Measurements from ENCODE around the gene CCNYL1.
A peak's percentile ranks its signal among the peaks of the same experiment; 100 is the strongest.

Gene CCNYL1

GRCh38 chr2:207782238-207783030 lies 71.0 kb downstream of the CCNYL1 start:
- TF ChIP-seq ZNF8 (CRISPR knock-in tag; IDR thresholded peaks at IDR 0.05): no peak
- no peak for TF ChIP-seq GLIS3 (CRISPR knock-in tag; IDR thresholded peaks at IDR 0.05)
- no peak for TF ChIP-seq TOX (CRISPR knock-in tag; IDR thresholded peaks at IDR 0.05; ENCODE audit: borderline replicate concordance)
- peak; percentile 43; the same call in 1 of the 2 replicates for TF ChIP-seq ISL1 (CRISPR knock-in tag; IDR thresholded peaks at IDR 0.05)
- no peak for TF ChIP-seq BACH2 (CRISPR knock-in tag; IDR thresholded peaks at IDR 0.05; ENCODE audit: borderline replicate concordance)
- ATAC-seq: no peak; the same call in 2 of the 3 replicates

- ATAC-seq: no peak
- TF ChIP-seq, protein P1, sequence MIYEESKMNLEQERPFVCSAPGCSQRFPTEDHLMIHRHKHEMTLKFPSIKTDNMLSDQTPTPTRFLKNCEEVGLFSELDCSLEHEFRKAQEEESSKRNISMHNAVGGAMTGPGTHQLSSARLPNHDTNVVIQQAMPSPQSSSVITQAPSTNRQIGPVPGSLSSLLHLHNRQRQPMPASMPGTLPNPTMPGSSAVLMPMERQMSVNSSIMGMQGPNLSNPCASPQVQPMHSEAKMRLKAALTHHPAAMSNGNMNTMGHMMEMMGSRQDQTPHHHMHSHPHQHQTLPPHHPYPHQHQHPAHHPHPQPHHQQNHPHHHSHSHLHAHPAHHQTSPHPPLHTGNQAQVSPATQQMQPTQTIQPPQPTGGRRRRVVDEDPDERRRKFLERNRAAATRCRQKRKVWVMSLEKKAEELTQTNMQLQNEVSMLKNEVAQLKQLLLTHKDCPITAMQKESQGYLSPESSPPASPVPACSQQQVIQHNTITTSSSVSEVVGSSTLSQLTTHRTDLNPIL (CRISPR knock-in tag; IDR thresholded peaks at IDR 0.05; ENCODE audit: low read depth): no peak
Observed at GRCh38 chr2:207783514-207783913, 72.1 kb downstream of the CCNYL1 start.

DNA sequence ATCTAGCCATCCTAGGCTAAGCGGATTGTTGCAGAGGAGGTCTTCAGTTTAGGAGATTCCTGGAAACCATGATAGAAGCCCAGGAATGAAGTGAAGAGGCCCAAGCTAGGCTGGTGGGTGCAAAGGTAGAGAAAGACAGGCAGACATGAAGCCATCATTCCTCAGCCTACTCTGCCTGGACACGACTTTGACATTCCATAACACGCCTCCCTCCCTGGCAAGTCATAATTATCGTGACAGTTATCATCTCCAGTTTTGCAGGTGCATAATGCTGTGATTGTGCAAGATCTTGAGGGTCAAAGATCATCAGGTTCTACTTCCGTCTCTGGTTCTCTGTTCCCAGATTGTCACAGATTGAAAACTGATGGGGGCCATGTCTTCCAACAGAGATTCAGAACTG lies 73.5 kb downstream of the CCNYL1 start:
- TF ChIP-seq ZNF565 (CRISPR knock-in tag; conservative IDR thresholded peaks at IDR 0.05; ENCODE audit: low read depth): no peak
- TF ChIP-seq TOX (CRISPR knock-in tag; IDR thresholded peaks at IDR 0.05; ENCODE audit: borderline replicate concordance): no peak
- TF ChIP-seq OSR1 (CRISPR knock-in tag; IDR thresholded peaks at IDR 0.05): no peak
- no peak for TF ChIP-seq PPARA (CRISPR knock-in tag; IDR thresholded peaks at IDR 0.05; ENCODE audit: borderline replicate concordance)
- TF ChIP-seq, protein P1 (CRISPR knock-in tag; IDR thresholded peaks at IDR 0.05; ENCODE audit: low read depth): no peak
- no peak for TF ChIP-seq SNAI2 (CRISPR knock-in tag; IDR thresholded peaks at IDR 0.05)
- TF ChIP-seq ZC3H10 (CRISPR knock-in tag; IDR thresholded peaks at IDR 0.05): no peak
- no peak for TF ChIP-seq TSHZ2 (CRISPR knock-in tag; IDR thresholded peaks at IDR 0.05)
- no peak for TF ChIP-seq BACH2 (CRISPR knock-in tag; IDR thresholded peaks at IDR 0.05; ENCODE audit: borderline replicate concordance)
- ATAC-seq: no peak

GRCh38 chr2:207787017-207787416 lies 75.6 kb downstream of the CCNYL1 start:
- no peak for ATAC-seq
- TF ChIP-seq ZFP30 (CRISPR knock-in tag; IDR thresholded peaks at IDR 0.05): no peak
- TF ChIP-seq TOX (CRISPR knock-in tag; IDR thresholded peaks at IDR 0.05; ENCODE audit: borderline replicate concordance): no peak
- TF ChIP-seq ZNF565 (CRISPR knock-in tag; conservative IDR thresholded peaks at IDR 0.05; ENCODE audit: low read depth): no peak
- TF ChIP-seq BACH2 (CRISPR knock-in tag; IDR thresholded peaks at IDR 0.05; ENCODE audit: borderline replicate concordance): no peak
- TF ChIP-seq OSR1 (CRISPR knock-in tag; IDR thresholded peaks at IDR 0.05): no peak
- TF ChIP-seq, protein P2, sequence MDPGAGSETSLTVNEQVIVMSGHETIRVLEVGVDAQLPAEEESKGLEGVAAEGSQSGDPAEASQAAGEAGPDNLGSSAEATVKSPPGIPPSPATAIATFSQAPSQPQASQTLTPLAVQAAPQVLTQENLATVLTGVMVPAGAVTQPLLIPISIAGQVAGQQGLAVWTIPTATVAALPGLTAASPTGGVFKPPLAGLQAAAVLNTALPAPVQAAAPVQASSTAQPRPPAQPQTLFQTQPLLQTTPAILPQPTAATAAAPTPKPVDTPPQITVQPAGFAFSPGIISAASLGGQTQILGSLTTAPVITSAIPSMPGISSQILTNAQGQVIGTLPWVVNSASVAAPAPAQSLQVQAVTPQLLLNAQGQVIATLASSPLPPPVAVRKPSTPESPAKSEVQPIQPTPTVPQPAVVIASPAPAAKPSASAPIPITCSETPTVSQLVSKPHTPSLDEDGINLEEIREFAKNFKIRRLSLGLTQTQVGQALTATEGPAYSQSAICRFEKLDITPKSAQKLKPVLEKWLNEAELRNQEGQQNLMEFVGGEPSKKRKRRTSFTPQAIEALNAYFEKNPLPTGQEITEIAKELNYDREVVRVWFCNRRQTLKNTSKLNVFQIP (CRISPR knock-in tag; IDR thresholded peaks at IDR 0.05; ENCODE audit: borderline replicate concordance, low read depth): no peak
- no peak for TF ChIP-seq ZC3H10 (CRISPR knock-in tag; IDR thresholded peaks at IDR 0.05)
- no peak for TF ChIP-seq ARNTL (CRISPR knock-in tag; IDR thresholded peaks at IDR 0.05; ENCODE audit: borderline replicate concordance, low read depth)
- TF ChIP-seq, protein P3, sequence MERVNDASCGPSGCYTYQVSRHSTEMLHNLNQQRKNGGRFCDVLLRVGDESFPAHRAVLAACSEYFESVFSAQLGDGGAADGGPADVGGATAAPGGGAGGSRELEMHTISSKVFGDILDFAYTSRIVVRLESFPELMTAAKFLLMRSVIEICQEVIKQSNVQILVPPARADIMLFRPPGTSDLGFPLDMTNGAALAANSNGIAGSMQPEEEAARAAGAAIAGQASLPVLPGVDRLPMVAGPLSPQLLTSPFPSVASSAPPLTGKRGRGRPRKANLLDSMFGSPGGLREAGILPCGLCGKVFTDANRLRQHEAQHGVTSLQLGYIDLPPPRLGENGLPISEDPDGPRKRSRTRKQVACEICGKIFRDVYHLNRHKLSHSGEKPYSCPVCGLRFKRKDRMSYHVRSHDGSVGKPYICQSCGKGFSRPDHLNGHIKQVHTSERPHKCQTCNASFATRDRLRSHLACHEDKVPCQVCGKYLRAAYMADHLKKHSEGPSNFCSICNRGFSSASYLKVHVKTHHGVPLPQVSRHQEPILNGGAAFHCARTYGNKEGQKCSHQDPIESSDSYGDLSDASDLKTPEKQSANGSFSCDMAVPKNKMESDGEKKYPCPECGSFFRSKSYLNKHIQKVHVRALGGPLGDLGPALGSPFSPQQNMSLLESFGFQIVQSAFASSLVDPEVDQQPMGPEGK (CRISPR knock-in tag; IDR thresholded peaks at IDR 0.05; ENCODE audit: borderline replicate concordance): no peak
- TF ChIP-seq ESRRG (CRISPR knock-in tag; IDR thresholded peaks at IDR 0.05): no peak
- TF ChIP-seq GLIS3 (CRISPR knock-in tag; IDR thresholded peaks at IDR 0.05): no peak
- TF ChIP-seq TSHZ2 (CRISPR knock-in tag; IDR thresholded peaks at IDR 0.05): no peak
- TF ChIP-seq, protein P1 (CRISPR knock-in tag; IDR thresholded peaks at IDR 0.05; ENCODE audit: low read depth): no peak
- no peak for TF ChIP-seq SNAI2 (CRISPR knock-in tag; IDR thresholded peaks at IDR 0.05)
